K562 (cell line): ENCODE results near the gene VGF. TPM values are rescaled to one million over a fixed set of nuclear protein-coding genes. Genes with fewer than 3 reads are reported as not detected.

Experiments
- NR2C1 ChIP-seq, 2 experiments: fragments of 450-650 bp; IDR thresholded peaks; 2 replicates each; pipeline ENCODE4 v1.6.1; 2017; ENCODE audit warnings: mild to moderate bottlenecking in 2 of 2, antibody characterized with exemption in 1 of 2, inconsistent platforms in 1 of 2, missing compliant biosample characterization in 1 of 2, missing genetic modification characterization in 1 of 2
- PRDM10 ChIP-seq: fragments of 450-650 bp; IDR thresholded peaks from 2 replicates; pipeline ENCODE4 v1.6.1; 2018; ENCODE audit not compliant: partially characterized antibody
- ZNF140 ChIP-seq: fragments of 250-450 bp; sonication (Bioruptor Pico); IDR thresholded peaks from 2 replicates; pipeline ENCODE4 v1.8.0; 2021; ENCODE audit warnings: moderate library complexity, mild to moderate bottlenecking, inconsistent platforms
- ZNF282 ChIP-seq: sonication (generic); formaldehyde crosslinking; IDR thresholded peaks from 2 replicates; pipeline ENCODE4 v1.8.1; 2023; ENCODE audit warnings: missing genetic modification reagents
- ZNF398 ChIP-seq: fragments of 250-450 bp; sonication (Bioruptor Pico); IDR thresholded peaks from 2 replicates; pipeline ENCODE4 v1.8.0; 2021; ENCODE audit warnings: moderate library complexity, mild to moderate bottlenecking, inconsistent platforms
- ZNF76 ChIP-seq: fragments of 250-450 bp; sonication (Bioruptor Pico); IDR thresholded peaks from 2 replicates; pipeline ENCODE4 v1.4.0; 2020; ENCODE audit warnings: mild to moderate bottlenecking, moderate library complexity, borderline replicate concordance
- polyA plus RNA-seq, 8 experiments: library from polyadenylated mRNA; depleted of rRNA in 4 of 8; stranded (reverse) in 5 of 8; unstranded in 3 of 8; fragments of >200 nt; fragmentation: Nextera tagmentation in 2 of 8; fragmentation: Illumina TruSeq in 1 of 8; extraction: Ambion mirVana in 2 of 8; extraction: Trizol in 1 of 8; gene quantifications; 2 replicates each; pipeline versions ENCODE4 v1.2.1 to v1.2.3, GENCODE V29; 2011 to 2014; ENCODE audit warnings: inconsistent platforms in 1 of 8, missing spikeins in 1 of 8
- total RNA-seq, 7 experiments: library from RNA; depleted of rRNA in 6 of 7; stranded (reverse); fragments of >200 nt in 6 of 7; fragmentation: Illumina TruSeq in 2 of 7; extraction: Trizol in 2 of 7; gene quantifications; 2 replicates each; pipeline versions ENCODE4 v1.2.1 to v1.2.3, GENCODE V29; 2011 to 2021; ENCODE audit warnings: low replicate concordance in 1 of 7
- TF ChIP-seq, protein P1 (sequence below): sonication (generic); formaldehyde crosslinking; IDR thresholded peaks from 2 replicates; pipeline ENCODE4 v1.4.0; 2020; ENCODE audit warnings: mild to moderate bottlenecking, missing genetic modification reagents

VGF gene
- total and polyA plus RNA-seq, 9 of the 15 experiments (the other 6 are each of a cell fraction or from before 2014, with no cell fraction given): 0.03 to 5.7 (median 0.34) TPM

DNA sequence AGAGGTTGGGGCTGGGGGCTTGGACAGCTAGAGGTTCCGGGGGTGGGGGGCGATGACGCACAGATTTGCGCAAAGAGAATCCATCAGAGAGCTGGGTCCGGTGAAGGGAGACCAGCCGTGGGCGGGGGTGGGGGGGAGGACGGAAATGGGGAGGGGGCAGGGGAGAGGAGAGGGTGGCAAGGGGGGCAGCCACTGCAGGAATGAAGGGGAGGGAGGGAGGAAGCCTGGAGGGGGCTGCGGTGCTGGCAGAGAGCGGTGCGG lies 1.2 kb upstream of the VGF start (continued):
- TF ChIP-seq PRDM10 (no peak), NR2C1 (IDR thresholded peaks at IDR 0.05) (no peak), NR2C1 (tag; IDR thresholded peaks at IDR 0.05) (no peak), ZNF282 (no peak), ZNF398 (CRISPR knock-in tag) (no peak), ZNF76 (CRISPR knock-in tag) (no peak), ZNF140 (no peak)
- TF ChIP-seq, protein P1, sequence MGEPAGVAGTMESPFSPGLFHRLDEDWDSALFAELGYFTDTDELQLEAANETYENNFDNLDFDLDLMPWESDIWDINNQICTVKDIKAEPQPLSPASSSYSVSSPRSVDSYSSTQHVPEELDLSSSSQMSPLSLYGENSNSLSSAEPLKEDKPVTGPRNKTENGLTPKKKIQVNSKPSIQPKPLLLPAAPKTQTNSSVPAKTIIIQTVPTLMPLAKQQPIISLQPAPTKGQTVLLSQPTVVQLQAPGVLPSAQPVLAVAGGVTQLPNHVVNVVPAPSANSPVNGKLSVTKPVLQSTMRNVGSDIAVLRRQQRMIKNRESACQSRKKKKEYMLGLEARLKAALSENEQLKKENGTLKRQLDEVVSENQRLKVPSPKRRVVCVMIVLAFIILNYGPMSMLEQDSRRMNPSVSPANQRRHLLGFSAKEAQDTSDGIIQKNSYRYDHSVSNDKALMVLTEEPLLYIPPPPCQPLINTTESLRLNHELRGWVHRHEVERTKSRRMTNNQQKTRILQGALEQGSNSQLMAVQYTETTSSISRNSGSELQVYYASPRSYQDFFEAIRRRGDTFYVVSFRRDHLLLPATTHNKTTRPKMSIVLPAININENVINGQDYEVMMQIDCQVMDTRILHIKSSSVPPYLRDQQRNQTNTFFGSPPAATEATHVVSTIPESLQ (CRISPR knock-in tag): no peak
